DND-41 (cell line): ENCODE measurements around the gene BAZ2A.

Experiments
- ATAC-seq: fragments of 200-7000 bp; cut with Tn5 transposase; 3 replicates; pipeline ENCODE4 v1.9.1; 2021; ENCODE audit warnings: low read depth; ENCODE audit not compliant: insufficient read depth
- DNase-seq: peaks from one replicate; pipeline ENCODE4 v3.0.0-alpha.2; 2020
- H2AFZ ChIP-seq: 2 replicates; pipeline ENCODE4 v1.6.0; 2012; ENCODE audit warnings: low read depth, low read length
- H3K27ac ChIP-seq: 2 replicates; pipeline ENCODE4 v1.5.1; 2012; ENCODE audit warnings: low read length, inconsistent platforms
- H3K27me3 ChIP-seq: fragments of 200-600 bp; sonication (generic); 2 replicates; pipeline ENCODE4 v1.6.0; 2012; ENCODE audit warnings: low read length, mild to moderate bottlenecking, inconsistent platforms; ENCODE audit not compliant: insufficient read depth, poor library complexity
- H3K36me3 ChIP-seq: 2 replicates; pipeline ENCODE4 v1.5.1; 2012; ENCODE audit warnings: low read length, inconsistent platforms; ENCODE audit not compliant: insufficient read depth
- H3K4me1 ChIP-seq: 2 replicates; pipeline ENCODE4 v1.5.1; 2012; ENCODE audit warnings: mild to moderate bottlenecking, low read length; ENCODE audit not compliant: insufficient read depth
- H3K4me2 ChIP-seq: 2 replicates; pipeline ENCODE4 v1.6.0; 2012; ENCODE audit warnings: mild to moderate bottlenecking, moderate library complexity, low read length, inconsistent platforms; ENCODE audit not compliant: insufficient read depth
- H3K4me3 ChIP-seq, 2 experiments: fragments of 200-600 bp in 1 of 2; shearing (Covaris generic) in 1 of 2; 2 replicates each; pipeline ENCODE4 v1.5.1; 2012 to 2016; ENCODE audit warnings: inconsistent platforms in 2 of 2, low read length in 2 of 2, mild to moderate bottlenecking in 2 of 2, low read depth in 1 of 2, moderate library complexity in 1 of 2
- H3K79me2 ChIP-seq: 2 replicates; pipeline ENCODE4 v1.6.0; 2012; ENCODE audit warnings: low read length, inconsistent platforms; ENCODE audit not compliant: insufficient read depth
- H3K9ac ChIP-seq: 2 replicates; pipeline ENCODE4 v1.6.0; 2012; ENCODE audit warnings: low read depth, mild to moderate bottlenecking, inconsistent platforms, low read length, moderate library complexity
- H3K9me3 ChIP-seq: 2 replicates; pipeline ENCODE4 v1.5.1; 2012; ENCODE audit warnings: low read length, moderate library complexity, mild to moderate bottlenecking, inconsistent platforms; ENCODE audit not compliant: insufficient read depth, severe bottlenecking
- H4K20me1 ChIP-seq: 2 replicates; pipeline ENCODE4 v1.6.0; 2012; ENCODE audit warnings: low read length; ENCODE audit not compliant: insufficient read depth
- CTCF ChIP-seq: IDR thresholded peaks from 2 replicates; pipeline ENCODE4 v1.5.1; 2012; ENCODE audit warnings: borderline replicate concordance, low read length, moderate library complexity, mild to moderate bottlenecking; ENCODE audit not compliant: poor library complexity, severe bottlenecking; ENCODE audit errors: extremely low read depth
- EZH2 ChIP-seq: IDR thresholded peaks from 3 replicates; pipeline ENCODE4 v1.6.1; 2012; ENCODE audit warnings: borderline replicate concordance, low read depth, mild to moderate bottlenecking, moderate library complexity, low read length, inconsistent platforms; ENCODE audit not compliant: severe bottlenecking

The BAZ2A gene

GRCh38 chr12:56572288-56572687, 57.8 kb downstream of the BAZ2A start:
- DNase-seq (no peak), ATAC-seq (no peak)
- no peaks in the 10 kb centered on the region for H3K9me3 ChIP-seq
- H3K4me1 ChIP-seq: peaks cover 20% of the 10 kb centered on the region
- no peak overlapping the region for H3K4me2 ChIP-seq
- no peak overlapping the region for H2AFZ ChIP-seq
- no peaks in the 10 kb centered on the region for H4K20me1 ChIP-seq
- no peaks in the 10 kb centered on the region for H3K79me2 ChIP-seq
- no peaks in the 10 kb centered on the region; the same call in 1 of the 2 replicates for H3K36me3 ChIP-seq
- no peak overlapping the region for H3K27ac ChIP-seq
- H3K9ac ChIP-seq: no peak overlapping the region
- H3K27me3 ChIP-seq: no peaks in the 10 kb centered on the region
- TF ChIP-seq EZH2 (no peak), CTCF (no peak)
- no peak overlapping the region for H3K4me3 ChIP-seq

GRCh38 chr12:56571121-56571520, 59.0 kb downstream of the BAZ2A start:
- Histone ChIP-seq H3K9me3 (no peaks in the 10 kb centered on the region), H4K20me1 (no peaks in the 10 kb centered on the region), H3K36me3 (no peaks in the 10 kb centered on the region; the same call in 1 of the 2 replicates), H2AFZ (no peak overlapping the region), H3K4me3 (no peak overlapping the region), H3K27me3 (no peaks in the 10 kb centered on the region), H3K27ac (no peak overlapping the region), H3K4me2 (no peak overlapping the region), H3K4me1 (peaks cover 20% of the 10 kb centered on the region), H3K9ac (no peak overlapping the region), H3K79me2 (no peaks in the 10 kb centered on the region)
- TF ChIP-seq CTCF: no peak
- TF ChIP-seq EZH2: no peak
- no peak for DNase-seq
- ATAC-seq: no peak

GRCh38 chr12:56568146-56568545, 62.0 kb downstream of the BAZ2A start:
- Histone ChIP-seq H3K27me3 (no peaks in the 10 kb centered on the region), H3K27ac (no peak overlapping the region), H3K4me1 (peaks cover 20% of the 10 kb centered on the region), H3K79me2 (no peaks in the 10 kb centered on the region), H4K20me1 (no peaks in the 10 kb centered on the region), H3K9ac (no peak overlapping the region), H3K4me2 (no peak overlapping the region), H3K36me3 (no peaks in the 10 kb centered on the region; the same call in 1 of the 2 replicates), H2AFZ (no peak overlapping the region), H3K9me3 (no peaks in the 10 kb centered on the region), H3K4me3 (no peak overlapping the region)
- ATAC-seq (no peak), DNase-seq (no peak)
- TF ChIP-seq EZH2: no peak
- no peak for TF ChIP-seq CTCF

- Histone ChIP-seq H3K9ac (no peak overlapping the region), H3K4me1 (peaks cover 17% of the 10 kb centered on the region), H3K27me3 (no peaks in the 10 kb centered on the region), H3K36me3 (peaks cover 4% of the 10 kb centered on the region; the same call in 1 of the 2 replicates), H3K4me2 (no peak overlapping the region), H2AFZ (no peak overlapping the region), H3K4me3 (no peak overlapping the region), H3K79me2 (no peaks in the 10 kb centered on the region), H3K27ac (no peak overlapping the region), H4K20me1 (no peaks in the 10 kb centered on the region), H3K9me3 (no peaks in the 10 kb centered on the region)
- TF ChIP-seq EZH2 (no peak), CTCF (no peak)
- ATAC-seq (peak; percentile 36; the same call in 2 of the 3 replicates), DNase-seq (peak; percentile 19)
These were observed 64.5 kb downstream of the BAZ2A start for GRCh38 chr12:56565510-56566101.
